ENCODE measurements around the gene NACC2.

NACC2 gene

GRCh38 chr9:136058801-136059302 lies 36.2 kb downstream of the NACC2 start:
- no peak for DNase-seq (ENCODE audit: low spot score)

GRCh38 chr9:136058084-136058483 lies 37.0 kb downstream of the NACC2 start:
- no peak for DNase-seq (ENCODE audit: low spot score)

- DNase-seq (ENCODE audit: low spot score) = no peak
Measured at GRCh38 chr9:136057236-136058081, 37.6 kb downstream of the NACC2 start.

- DNase-seq (ENCODE audit: low spot score) = no peak
Measured at GRCh38 chr9:136056546-136057235, 38.4 kb downstream of the NACC2 start.

GRCh38 chr9:136055715-136056545 lies 39.2 kb downstream of the NACC2 start:
- no peak for DNase-seq (ENCODE audit: low spot score)

- DNase-seq (ENCODE audit: low spot score) = no peak
Measured at GRCh38 chr9:136054798-136055714, 40.0 kb downstream of the NACC2 start.

- no peak for DNase-seq (ENCODE audit: low spot score)
Measured at GRCh38 chr9:136054146-136054545, 40.9 kb downstream of the NACC2 start.

GRCh38 chr9:136053757-136054142 lies 41.3 kb downstream of the NACC2 start:
- DNase-seq (ENCODE audit: low spot score) = no peak

- DNase-seq (ENCODE audit: low spot score) = no peak
Measured at GRCh38 chr9:136052991-136053756, 41.9 kb downstream of the NACC2 start.

GRCh38 chr9:136052472-136052880 lies 42.6 kb downstream of the NACC2 start:
- no peak for DNase-seq (ENCODE audit: low spot score)

- DNase-seq (ENCODE audit: low spot score) = no peak
Measured at GRCh38 chr9:136051837-136052471, 43.1 kb downstream of the NACC2 start.

- DNase-seq (ENCODE audit: low spot score) = no peak
Measured at GRCh38 chr9:136051453-136051836, 43.6 kb downstream of the NACC2 start.

- no peak for DNase-seq (ENCODE audit: low spot score)
Measured at GRCh38 chr9:136050701-136051452, 44.2 kb downstream of the NACC2 start.

- no peak for DNase-seq (ENCODE audit: low spot score)
Measured at GRCh38 chr9:136050266-136050700, 44.8 kb downstream of the NACC2 start.

- DNase-seq (ENCODE audit: low spot score) = no peak
Measured at GRCh38 chr9:136049491-136050265, 45.4 kb downstream of the NACC2 start.

GRCh38 chr9:136048560-136049411 lies 46.3 kb downstream of the NACC2 start:
- DNase-seq (ENCODE audit: low spot score) = no peak
